HepG2 (cell line): ENCODE results near the gene DEUP1. TPM values are rescaled to one million over a fixed set of nuclear protein-coding genes. Genes with fewer than 3 reads are reported as not detected.

Source experiments
- ATAC-seq: fragments of 200-7000 bp; cut with Tn5 transposase; 3 replicates; pipeline ENCODE4 v1.9.1; 2020; ENCODE audit warnings: mild to moderate bottlenecking, moderate library complexity
- BruUV-seq: library from RNA; stranded (reverse); fragments of 400-500 nt; replicated peaks from 2 replicates; lab custom pipeline; 2021; lab: Mats Ljungman, UMichigan
- CTCF ChIA-PET: fragments of 300-600 bp; formaldehyde crosslinking; extraction: SDS; loops from one replicate; lab custom pipeline; 2021; ENCODE audit warnings: low total read pairs, inconsistent platforms, low intra/inter-chr PET ratio; lab: Yijun Ruan, JAX
- POLR2A ChIA-PET: fragments of 350-600 bp; sonication (Branson Sonifier 250); formaldehyde crosslinking; loops from one replicate; lab custom pipeline; 2020; ENCODE audit warnings: antibody characterized with exemption, inconsistent platforms; lab: Yijun Ruan, JAX
- DNase-seq: peaks from one replicate; pipeline ENCODE4 v3.0.0-alpha.2; 2015; ENCODE audit warnings: low spot score
- FAIRE-seq: peaks from 3 replicates; lab custom pipeline; 2011; peaks lifted over from hg19 to GRCh38; lab: Jason Lieb, UNC
- H2AFZ ChIP-seq: one replicate; pipeline ENCODE4 v1.6.1; 2011; ENCODE audit warnings: low read length, inconsistent platforms
- H3K27ac ChIP-seq: fragments of 300-600 bp; 3 replicates; pipeline ENCODE4 v1.8.0; 2011; ENCODE audit warnings: mixed run types, mild to moderate bottlenecking, mixed read lengths, low read length, inconsistent platforms; ENCODE audit not compliant: insufficient read depth; ENCODE audit errors: extremely low read length
- H3K27me3 ChIP-seq, 2 experiments: fragments of 200-600 bp in 1 of 2; 2 replicates in 1 of 2; 3 replicates in 1 of 2; pipeline versions ENCODE4 v1.6.0 to v1.8.0; 2011; ENCODE audit warnings: low read length in 2 of 2, mild to moderate bottlenecking in 2 of 2, moderate library complexity in 2 of 2, inconsistent platforms in 1 of 2; ENCODE audit not compliant: insufficient read depth in 2 of 2, control insufficient read depth in 1 of 2
- H3K36me3 ChIP-seq, 2 experiments: fragments of 200-600 bp in 1 of 2; replicated peaks in 1 of 2; 2 replicates in 1 of 2; 3 replicates in 1 of 2; pipeline versions ENCODE4 v1.5.1 to v1.8.0; 2011; ENCODE audit warnings: low read length in 2 of 2, inconsistent platforms in 1 of 2; ENCODE audit not compliant: insufficient read depth in 2 of 2, control insufficient read depth in 1 of 2
- H3K4me1 ChIP-seq: 2 replicates; pipeline ENCODE4 v1.5.1; 2012; ENCODE audit warnings: low read length, inconsistent platforms; ENCODE audit not compliant: insufficient read depth
- H3K4me2 ChIP-seq: 2 replicates; pipeline ENCODE4 v1.6.0; 2011; ENCODE audit warnings: low read depth, low read length, inconsistent platforms
- H3K4me3 ChIP-seq, 3 experiments: fragments of 200-600 bp in 1 of 3; sonication (generic), shearing (Covaris generic) in 1 of 3; replicated peaks in 1 of 3; 2 replicates each; pipeline ENCODE4 v1.5.1; 2011 to 2016; ENCODE audit warnings: low read length in 3 of 3, inconsistent platforms in 2 of 3, low read depth in 2 of 3, mild to moderate bottlenecking in 2 of 3, control low read depth in 1 of 3, mixed read lengths in 1 of 3; ENCODE audit not compliant: insufficient read depth in 1 of 3
- H3K79me2 ChIP-seq: one replicate; pipeline ENCODE4 v1.6.1; 2011; ENCODE audit warnings: low read length, inconsistent platforms; ENCODE audit not compliant: insufficient read depth
- H3K9ac ChIP-seq: 2 replicates; pipeline ENCODE4 v1.6.0; 2011; ENCODE audit warnings: mild to moderate bottlenecking, low read depth, low read length, inconsistent platforms; ENCODE audit not compliant: insufficient read depth
- H3K9me3 ChIP-seq: 2 replicates; pipeline ENCODE4 v1.5.1; 2012; ENCODE audit warnings: mild to moderate bottlenecking, low read length
- H4K20me1 ChIP-seq: 2 replicates; pipeline ENCODE4 v1.6.0; 2011; ENCODE audit warnings: inconsistent platforms, mild to moderate bottlenecking, low read length, moderate library complexity; ENCODE audit not compliant: insufficient read depth
- BCL6 ChIP-seq: IDR thresholded peaks from 2 replicates; pipeline ENCODE4 v1.6.1; 2016; ENCODE audit warnings: missing genetic modification reagents, missing compliant biosample characterization
- CBX1 ChIP-seq: IDR thresholded peaks from one replicate; pipeline ENCODE4 v1.6.1; 2016; ENCODE audit warnings: antibody characterized with exemption, low read depth
- MAFF ChIP-seq: IDR thresholded peaks from 2 replicates; pipeline ENCODE4 v1.6.1; 2011; ENCODE audit warnings: low read depth, low read length, improper control_type of control experiment
- MAFG ChIP-seq: sonication (generic); formaldehyde crosslinking; IDR thresholded peaks from 2 replicates; pipeline ENCODE4 v1.5.1; 2020; ENCODE audit warnings: mild to moderate bottlenecking, missing genetic modification reagents
- NFE2L2 ChIP-seq: fragments of 150-350 bp; IDR thresholded peaks from 2 replicates; pipeline ENCODE4 v1.6.1; 2014; ENCODE audit warnings: low read length
- POLR2A ChIP-seq, 2 experiments: IDR thresholded peaks; 2 replicates each; pipeline ENCODE4 v1.6.1; 2011; ENCODE audit warnings: low read depth in 2 of 2, low read length in 2 of 2, mild to moderate bottlenecking in 1 of 2, moderate library complexity in 1 of 2; ENCODE audit not compliant: insufficient read depth in 1 of 2
- SPEN ChIP-seq: sonication (generic); formaldehyde crosslinking; IDR thresholded peaks from 2 replicates; pipeline ENCODE4 v1.5.1; 2020; ENCODE audit warnings: low read depth, mild to moderate bottlenecking, missing genetic modification reagents
- U2AF2 ChIP-seq: fragments of 200-400 bp; formaldehyde crosslinking; IDR thresholded peaks from 2 replicates; pipeline ENCODE4 v1.6.1; 2017; ENCODE audit warnings: low read depth, mild to moderate bottlenecking, low read length
- ZFP82 ChIP-seq: sonication (generic); formaldehyde crosslinking; IDR thresholded peaks from 2 replicates; pipeline ENCODE4 v1.5.1; 2020; ENCODE audit warnings: mild to moderate bottlenecking, missing genetic modification reagents, borderline replicate concordance
- ZFP90 ChIP-seq: sonication (generic); formaldehyde crosslinking; IDR thresholded peaks from 2 replicates; pipeline ENCODE4 v1.8.0; 2022; ENCODE audit warnings: missing genetic modification reagents, mild to moderate bottlenecking, inconsistent platforms, borderline replicate concordance
- ZKSCAN5 ChIP-seq: sonication (generic); formaldehyde crosslinking; IDR thresholded peaks from 2 replicates; pipeline ENCODE4 v1.5.1; 2020; ENCODE audit warnings: mild to moderate bottlenecking, missing genetic modification reagents
- ZNF292 ChIP-seq: sonication (generic); formaldehyde crosslinking; IDR thresholded peaks from 2 replicates; pipeline ENCODE4 v1.8.1; 2022; ENCODE audit warnings: mild to moderate bottlenecking, low read depth, missing genetic modification reagents, borderline replicate concordance
- ZNF367 ChIP-seq: sonication (generic); formaldehyde crosslinking; IDR thresholded peaks from 2 replicates; pipeline ENCODE4 v1.4.0; 2020; ENCODE audit warnings: missing genetic modification reagents, borderline replicate concordance
- ZNF550 ChIP-seq: sonication (generic); formaldehyde crosslinking; IDR thresholded peaks from 2 replicates; pipeline ENCODE4 v1.4.0; 2020; ENCODE audit warnings: mild to moderate bottlenecking, missing genetic modification reagents, borderline replicate concordance
- ZNF703 ChIP-seq: sonication (generic); formaldehyde crosslinking; IDR thresholded peaks from 2 replicates; pipeline ENCODE4 v1.5.1; 2020; ENCODE audit warnings: missing genetic modification reagents, mild to moderate bottlenecking, moderate library complexity, borderline replicate concordance
- ZNF780A ChIP-seq: sonication (generic); formaldehyde crosslinking; IDR thresholded peaks from 2 replicates; pipeline ENCODE4 v1.8.0; 2022; ENCODE audit warnings: mild to moderate bottlenecking, missing genetic modification reagents, moderate library complexity
- WGBS: methylation state at CpG from one replicate; pipeline ENCODE4 v1.1.6; 2017; ENCODE audit warnings: low lambda C conversion rate; 5-methylcytosine and 5-hydroxymethylcytosine counted together
- in situ Hi-C: cut with HindIII; loops from 2 replicates; pipeline ENCODE4 v1.10.0; 2017; ENCODE audit warnings: low pct_unique_long_range_greater_than_20kb; ENCODE audit not compliant: extremely low pct_ligation_motif_present
- intact Hi-C: fragments of 100-400 bp; cut with micrococcal nuclease; formaldehyde crosslinking; loops from one replicate; pipeline ENCODE4 v1.10.0; 2022; ENCODE audit not compliant: unreplicated experiment
- polyA plus RNA-seq, 8 experiments: library from polyadenylated mRNA; depleted of rRNA in 3 of 8; stranded (reverse) in 7 of 8; unstranded in 1 of 8; fragments of >200 nt; fragmentation: Illumina TruSeq in 4 of 8; extraction: Trizol in 4 of 8; gene quantifications; 2 replicates each; pipeline versions ENCODE4 v1.2.1 to v1.2.3, GENCODE V29; 2011 to 2016; ENCODE audit warnings: low read depth in 4 of 8, missing spikeins in 1 of 8, mixed read lengths in 1 of 8; ENCODE audit not compliant: insufficient read depth in 1 of 8
- total RNA-seq, 5 experiments: library from RNA; depleted of rRNA; stranded (reverse); fragments of >200 nt; fragmentation: Illumina TruSeq; extraction: Trizol; gene quantifications; 2 replicates each; pipeline ENCODE4 v1.2.3, GENCODE V29; 2016; ENCODE audit warnings: low read depth in 1 of 5
- TF ChIP-seq, protein P1 (sequence below): sonication (generic); formaldehyde crosslinking; IDR thresholded peaks from 2 replicates; pipeline ENCODE4 v1.8.0; 2022; ENCODE audit warnings: mild to moderate bottlenecking, missing genetic modification reagents
- TF ChIP-seq, protein P2 (sequence below): sonication (generic); formaldehyde crosslinking; IDR thresholded peaks from 2 replicates; pipeline ENCODE4 v1.8.0; 2022; ENCODE audit warnings: missing genetic modification reagents, mild to moderate bottlenecking, inconsistent platforms, borderline replicate concordance
- TF ChIP-seq, protein P3 (sequence below): sonication (generic); formaldehyde crosslinking; IDR thresholded peaks from 2 replicates; pipeline ENCODE4 v1.4.0; 2020; ENCODE audit warnings: missing genetic modification reagents

Gene DEUP1
- total and polyA plus RNA-seq, 2 of the 13 experiments (the other 11 are each of a cell fraction or from before 2014, with no cell fraction given), result not detected

DNA sequence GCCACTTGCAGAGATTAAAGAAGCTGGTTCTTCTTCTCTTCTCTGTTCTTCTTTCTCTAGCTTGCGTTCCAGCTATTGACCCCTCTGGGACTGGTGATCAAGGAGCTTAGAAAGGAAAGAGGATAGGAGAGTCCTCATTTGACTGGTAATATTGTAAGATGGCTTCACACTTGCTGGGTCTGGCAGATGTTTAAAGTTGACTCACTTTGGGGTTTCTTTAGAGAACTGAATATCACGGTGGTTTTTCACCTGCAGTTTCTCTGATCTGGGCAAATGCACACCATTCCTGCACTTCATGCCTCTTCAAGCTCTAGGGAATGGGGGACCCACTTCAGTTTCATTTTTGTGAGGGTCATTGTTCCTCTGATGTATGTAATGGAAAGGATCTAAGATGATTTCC, 41.8 kb upstream of the DEUP1 start:
- DNase-seq (no peak), FAIRE-seq (no peak), ATAC-seq (no peak)
- CTCF ChIA-PET, result no interaction called here
- WGBS, result 42% methylated on average over 2 of the region's 2 CpGs
- in situ Hi-C loops, result no loop called here
- Histone ChIP-seq H3K4me2 (no peak overlapping the region), H3K9ac (no peak overlapping the region), H3K36me3 (no peaks in the 10 kb centered on the region), H3K79me2 (no peaks in the 10 kb centered on the region), H2AFZ (no peak overlapping the region), H4K20me1 (no peaks in the 10 kb centered on the region), H3K9me3 (no peaks in the 10 kb centered on the region), H3K4me1 (no peaks in the 10 kb centered on the region), H3K4me3 (no peak overlapping the region), H3K27me3 (no peaks in the 10 kb centered on the region; a peak in 1 of 5 replicates), H3K27ac (no peak overlapping the region)
- BruUV-seq, result no TSS peak
- POLR2A ChIA-PET, result no interaction called here
- intact Hi-C loops, result no loop called here
- TF ChIP-seq, protein P1, sequence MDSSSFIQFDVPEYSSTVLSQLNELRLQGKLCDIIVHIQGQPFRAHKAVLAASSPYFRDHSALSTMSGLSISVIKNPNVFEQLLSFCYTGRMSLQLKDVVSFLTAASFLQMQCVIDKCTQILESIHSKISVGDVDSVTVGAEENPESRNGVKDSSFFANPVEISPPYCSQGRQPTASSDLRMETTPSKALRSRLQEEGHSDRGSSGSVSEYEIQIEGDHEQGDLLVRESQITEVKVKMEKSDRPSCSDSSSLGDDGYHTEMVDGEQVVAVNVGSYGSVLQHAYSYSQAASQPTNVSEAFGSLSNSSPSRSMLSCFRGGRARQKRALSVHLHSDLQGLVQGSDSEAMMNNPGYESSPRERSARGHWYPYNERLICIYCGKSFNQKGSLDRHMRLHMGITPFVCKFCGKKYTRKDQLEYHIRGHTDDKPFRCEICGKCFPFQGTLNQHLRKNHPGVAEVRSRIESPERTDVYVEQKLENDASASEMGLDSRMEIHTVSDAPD (CRISPR knock-in tag), result no peak
- TF ChIP-seq ZKSCAN5 (CRISPR knock-in tag) (no peak), ZFP82 (CRISPR knock-in tag) (no peak), POLR2A (IDR thresholded peaks at IDR 0.05; ENCODE audit: insufficient read depth in 1 of 2, low read depth in 2 of 2, low read length in 2 of 2) (no peak), ZNF292 (CRISPR knock-in tag) (no peak), ZNF550 (CRISPR knock-in tag) (no peak), SPEN (CRISPR knock-in tag) (no peak), MAFF (no peak), ZNF367 (CRISPR knock-in tag) (no peak), NFE2L2 (no peak), U2AF2 (no peak), ZNF780A (no peak), CBX1 (no peak), ZFP90 (no peak), BCL6 (CRISPR knock-in tag) (no peak), ZNF703 (CRISPR knock-in tag) (no peak), MAFG (CRISPR knock-in tag) (no peak)
- TF ChIP-seq, protein P2, sequence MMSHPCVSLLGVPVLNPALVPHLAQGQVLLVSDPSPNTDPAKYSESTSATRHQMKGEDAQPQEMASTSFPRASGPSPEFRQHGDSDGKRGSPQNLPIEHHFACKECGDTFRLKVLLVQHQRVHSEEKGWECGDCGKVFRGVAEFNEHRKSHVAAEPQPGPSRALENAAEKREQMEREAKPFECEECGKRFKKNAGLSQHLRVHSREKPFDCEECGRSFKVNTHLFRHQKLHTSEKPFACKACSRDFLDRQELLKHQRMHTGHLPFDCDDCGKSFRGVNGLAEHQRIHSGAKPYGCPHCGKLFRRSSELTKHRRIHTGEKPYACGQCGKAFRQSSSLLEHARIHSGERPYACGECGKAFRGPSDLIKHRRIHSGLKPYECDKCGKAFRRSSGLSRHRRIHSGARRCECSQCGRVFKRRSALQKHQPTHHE (CRISPR knock-in tag), result no peak
- TF ChIP-seq, protein P3, sequence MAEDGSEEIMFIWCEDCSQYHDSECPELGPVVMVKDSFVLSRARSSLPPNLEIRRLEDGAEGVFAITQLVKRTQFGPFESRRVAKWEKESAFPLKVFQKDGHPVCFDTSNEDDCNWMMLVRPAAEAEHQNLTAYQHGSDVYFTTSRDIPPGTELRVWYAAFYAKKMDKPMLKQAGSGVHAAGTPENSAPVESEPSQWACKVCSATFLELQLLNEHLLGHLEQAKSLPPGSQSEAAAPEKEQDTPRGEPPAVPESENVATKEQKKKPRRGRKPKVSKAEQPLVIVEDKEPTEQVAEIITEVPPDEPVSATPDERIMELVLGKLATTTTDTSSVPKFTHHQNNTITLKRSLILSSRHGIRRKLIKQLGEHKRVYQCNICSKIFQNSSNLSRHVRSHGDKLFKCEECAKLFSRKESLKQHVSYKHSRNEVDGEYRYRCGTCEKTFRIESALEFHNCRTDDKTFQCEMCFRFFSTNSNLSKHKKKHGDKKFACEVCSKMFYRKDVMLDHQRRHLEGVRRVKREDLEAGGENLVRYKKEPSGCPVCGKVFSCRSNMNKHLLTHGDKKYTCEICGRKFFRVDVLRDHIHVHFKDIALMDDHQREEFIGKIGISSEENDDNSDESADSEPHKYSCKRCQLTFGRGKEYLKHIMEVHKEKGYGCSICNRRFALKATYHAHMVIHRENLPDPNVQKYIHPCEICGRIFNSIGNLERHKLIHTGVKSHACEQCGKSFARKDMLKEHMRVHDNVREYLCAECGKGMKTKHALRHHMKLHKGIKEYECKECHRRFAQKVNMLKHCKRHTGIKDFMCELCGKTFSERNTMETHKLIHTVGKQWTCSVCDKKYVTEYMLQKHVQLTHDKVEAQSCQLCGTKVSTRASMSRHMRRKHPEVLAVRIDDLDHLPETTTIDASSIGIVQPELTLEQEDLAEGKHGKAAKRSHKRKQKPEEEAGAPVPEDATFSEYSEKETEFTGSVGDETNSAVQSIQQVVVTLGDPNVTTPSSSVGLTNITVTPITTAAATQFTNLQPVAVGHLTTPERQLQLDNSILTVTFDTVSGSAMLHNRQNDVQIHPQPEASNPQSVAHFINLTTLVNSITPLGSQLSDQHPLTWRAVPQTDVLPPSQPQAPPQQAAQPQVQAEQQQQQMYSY (CRISPR knock-in tag), result no peak
